K562 (cell line): ENCODE data around the gene PPP3CA. TPM values are rescaled to one million over a fixed set of nuclear protein-coding genes. Genes with fewer than 3 reads are reported as not detected.

Experiments
- polyA plus RNA-seq, 8 experiments: library from polyadenylated mRNA; depleted of rRNA in 4 of 8; stranded (reverse) in 5 of 8; unstranded in 3 of 8; fragments of >200 nt; fragmentation: Nextera tagmentation in 2 of 8; fragmentation: Illumina TruSeq in 1 of 8; extraction: Ambion mirVana in 2 of 8; extraction: Trizol in 1 of 8; gene quantifications; 2 replicates each; pipeline versions ENCODE4 v1.2.1 to v1.2.3, GENCODE V29; 2011 to 2014; ENCODE audit warnings: inconsistent platforms in 1 of 8, missing spikeins in 1 of 8
- total RNA-seq, 7 experiments: library from RNA; depleted of rRNA in 6 of 7; stranded (reverse); fragments of >200 nt in 6 of 7; fragmentation: Illumina TruSeq in 2 of 7; extraction: Trizol in 2 of 7; gene quantifications; 2 replicates each; pipeline versions ENCODE4 v1.2.1 to v1.2.3, GENCODE V29; 2011 to 2021; ENCODE audit warnings: low replicate concordance in 1 of 7
- TF ChIP-seq, protein P1 (sequence below), 2 experiments: fragments of 450-650 bp in 1 of 2; sonication (generic) in 1 of 2; formaldehyde crosslinking in 1 of 2; IDR thresholded peaks; 2 replicates each; pipeline versions ENCODE4 v1.7.1 to v1.9.0; 2016 to 2022; ENCODE audit warnings: inconsistent platforms in 1 of 2, mild to moderate bottlenecking in 1 of 2, missing genetic modification reagents in 1 of 2

PPP3CA gene
- total and polyA plus RNA-seq, 9 of the 15 experiments (the other 6 are each of a cell fraction or from before 2014, with no cell fraction given), result 0.94 to 3.2 (median 1.6) TPM

- TF ChIP-seq, protein P1, sequence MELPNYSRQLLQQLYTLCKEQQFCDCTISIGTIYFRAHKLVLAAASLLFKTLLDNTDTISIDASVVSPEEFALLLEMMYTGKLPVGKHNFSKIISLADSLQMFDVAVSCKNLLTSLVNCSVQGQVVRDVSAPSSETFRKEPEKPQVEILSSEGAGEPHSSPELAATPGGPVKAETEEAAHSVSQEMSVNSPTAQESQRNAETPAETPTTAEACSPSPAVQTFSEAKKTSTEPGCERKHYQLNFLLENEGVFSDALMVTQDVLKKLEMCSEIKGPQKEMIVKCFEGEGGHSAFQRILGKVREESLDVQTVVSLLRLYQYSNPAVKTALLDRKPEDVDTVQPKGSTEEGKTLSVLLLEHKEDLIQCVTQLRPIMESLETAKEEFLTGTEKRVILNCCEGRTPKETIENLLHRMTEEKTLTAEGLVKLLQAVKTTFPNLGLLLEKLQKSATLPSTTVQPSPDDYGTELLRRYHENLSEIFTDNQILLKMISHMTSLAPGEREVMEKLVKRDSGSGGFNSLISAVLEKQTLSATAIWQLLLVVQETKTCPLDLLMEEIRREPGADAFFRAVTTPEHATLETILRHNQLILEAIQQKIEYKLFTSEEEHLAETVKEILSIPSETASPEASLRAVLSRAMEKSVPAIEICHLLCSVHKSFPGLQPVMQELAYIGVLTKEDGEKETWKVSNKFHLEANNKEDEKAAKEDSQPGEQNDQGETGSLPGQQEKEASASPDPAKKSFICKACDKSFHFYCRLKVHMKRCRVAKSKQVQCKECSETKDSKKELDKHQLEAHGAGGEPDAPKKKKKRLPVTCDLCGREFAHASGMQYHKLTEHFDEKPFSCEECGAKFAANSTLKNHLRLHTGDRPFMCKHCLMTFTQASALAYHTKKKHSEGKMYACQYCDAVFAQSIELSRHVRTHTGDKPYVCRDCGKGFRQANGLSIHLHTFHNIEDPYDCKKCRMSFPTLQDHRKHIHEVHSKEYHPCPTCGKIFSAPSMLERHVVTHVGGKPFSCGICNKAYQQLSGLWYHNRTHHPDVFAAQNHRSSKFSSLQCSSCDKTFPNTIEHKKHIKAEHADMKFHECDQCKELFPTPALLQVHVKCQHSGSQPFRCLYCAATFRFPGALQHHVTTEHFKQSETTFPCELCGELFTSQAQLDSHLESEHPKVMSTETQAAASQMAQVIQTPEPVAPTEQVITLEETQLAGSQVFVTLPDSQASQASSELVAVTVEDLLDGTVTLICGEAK (IDR thresholded peaks at IDR 0.05), result no peak
- TF ChIP-seq, protein P1 (CRISPR knock-in tag; IDR thresholded peaks at IDR 0.05), result no peak
Measured at GRCh38 chr4:101035487-101035886, 311.8 kb downstream of the PPP3CA start (continued).
